Umbilical cord (tissue), 2 donors: ENCODE data around the gene CD40. TPM values are rescaled to one million over a fixed set of nuclear protein-coding genes. Genes with fewer than 3 reads are reported as not detected.
"Not testable (repeated sequence)": the region's sequence is repeated elsewhere in the genome, so short reads cannot be mapped to it uniquely, and the experiment has no call there.

Experiments used
- DNase-seq: peaks from one replicate; pipeline ENCODE4 v3.0.0-alpha.2; 2015; ENCODE audit warnings: low spot score
- total RNA-seq: library from RNA; depleted of rRNA; stranded (reverse); fragments of >200 nt; gene quantifications from one replicate; pipeline ENCODE4 v1.2.3, GENCODE V29; 2014; ENCODE audit warnings: low replicate concordance; ENCODE audit not compliant: insufficient read depth

CD40 gene
- total RNA-seq, 1 donor from 2014 or later: 5.8 TPM

- DNase-seq: no peak
Observed at GRCh38 chr20:46093531-46093930, 24.6 kb upstream of the CD40 start.

- DNase-seq: no peak
Observed at GRCh38 chr20:46099491-46100287, 18.4 kb upstream of the CD40 start.

- DNase-seq: not testable (repeated sequence)
Observed at GRCh38 chr20:46100444-46100843, 17.7 kb upstream of the CD40 start.

- no peak for DNase-seq
Observed at GRCh38 chr20:46100988-46101387, 17.1 kb upstream of the CD40 start.

- no peak for DNase-seq
Observed at GRCh38 chr20:46101957-46102356, 16.2 kb upstream of the CD40 start.

- DNase-seq: no peak
Observed at GRCh38 chr20:46102940-46103339, 15.2 kb upstream of the CD40 start.

GRCh38 chr20:46104262-46104661 is 13.9 kb upstream of the CD40 start:
- DNase-seq: no peak

GRCh38 chr20:46107061-46107460 is 11.1 kb upstream of the CD40 start:
- no peak for DNase-seq

- DNase-seq: no peak
Observed at GRCh38 chr20:46108435-46108841, 9.7 kb upstream of the CD40 start.

- DNase-seq: no peak
Observed at GRCh38 chr20:46108976-46109375, 9.1 kb upstream of the CD40 start.

- peak; percentile 56 for DNase-seq
Observed at GRCh38 chr20:46111028-46111835, 6.9 kb upstream of the CD40 start.

- DNase-seq: no peak
Observed at GRCh38 chr20:46111836-46112212, 6.3 kb upstream of the CD40 start.

GRCh38 chr20:46112430-46113112 is 5.5 kb upstream of the CD40 start:
- DNase-seq: no peak

- DNase-seq: no peak
Observed at GRCh38 chr20:46113113-46113470, 5.0 kb upstream of the CD40 start.

- DNase-seq: no peak
Observed at GRCh38 chr20:46114449-46114848, 3.7 kb upstream of the CD40 start.

- DNase-seq: no peak
Observed at GRCh38 chr20:46118481-46119020, 437 bp downstream of the CD40 start.

GRCh38 chr20:46119028-46119546 is 973 bp downstream of the CD40 start:
- no peak for DNase-seq

- no peak for DNase-seq
Observed at GRCh38 chr20:46119547-46119946, 1.4 kb downstream of the CD40 start.

- no peak for DNase-seq
Observed at GRCh38 chr20:46120136-46120535, 2.0 kb downstream of the CD40 start.

- DNase-seq: no peak
Observed at GRCh38 chr20:46121184-46121930, 3.2 kb downstream of the CD40 start.

- peak; percentile 53 for DNase-seq
Observed at GRCh38 chr20:46122071-46122470, 4.0 kb downstream of the CD40 start.
